ENCODE measurements around the gene ZSCAN2.
"Not testable (repeated sequence)": the region's sequence is repeated elsewhere in the genome, so short reads cannot be mapped to it uniquely, and the experiment has no call there.

Gene ZSCAN2

GRCh38 chr15:84599906-84600305 lies 903 bp upstream of the ZSCAN2 start:
- DNase-seq = no peak

GRCh38 chr15:84600331-84600686 lies 500 bp upstream of the ZSCAN2 start:
- DNase-seq = peak; percentile 86

GRCh38 chr15:84601555-84601838 lies 688 bp downstream of the ZSCAN2 start:
- DNase-seq = no peak

GRCh38 chr15:84603630-84604379 lies 3.0 kb downstream of the ZSCAN2 start:
- DNase-seq = no peak

GRCh38 chr15:84604826-84605553 lies 4.2 kb downstream of the ZSCAN2 start:
- DNase-seq = no peak

GRCh38 chr15:84605554-84605882 lies 4.7 kb downstream of the ZSCAN2 start:
- DNase-seq = no peak

GRCh38 chr15:84606653-84607120 lies 5.9 kb downstream of the ZSCAN2 start:
- DNase-seq = no peak

GRCh38 chr15:84608707-84609284 lies 8.0 kb downstream of the ZSCAN2 start:
- DNase-seq = no peak

- DNase-seq = no peak
Measured at GRCh38 chr15:84609818-84610525, 9.2 kb downstream of the ZSCAN2 start.

GRCh38 chr15:84611631-84612030 lies 10.8 kb downstream of the ZSCAN2 start:
- no peak for DNase-seq

- DNase-seq = no peak
Measured at GRCh38 chr15:84616235-84616634, 15.4 kb downstream of the ZSCAN2 start.

- no peak for DNase-seq
Measured at GRCh38 chr15:84620626-84621025, 19.8 kb downstream of the ZSCAN2 start.

- no peak for DNase-seq
Measured at GRCh38 chr15:84621358-84621979, 20.7 kb downstream of the ZSCAN2 start.

- DNase-seq = no peak
Measured at GRCh38 chr15:84624359-84624758, 23.6 kb downstream of the ZSCAN2 start.

GRCh38 chr15:84625123-84625522 lies 24.3 kb downstream of the ZSCAN2 start:
- no peak for DNase-seq

- no peak for DNase-seq
Measured at GRCh38 chr15:84629033-84629432, 28.2 kb downstream of the ZSCAN2 start.

GRCh38 chr15:84631706-84632272 lies 31.0 kb downstream of the ZSCAN2 start:
- DNase-seq = no peak

- peak; percentile 53 for DNase-seq
Measured at GRCh38 chr15:84633311-84634227, 32.8 kb downstream of the ZSCAN2 start.

- DNase-seq = no peak
Measured at GRCh38 chr15:84634228-84634837, 33.5 kb downstream of the ZSCAN2 start.

GRCh38 chr15:84638103-84638502 lies 37.3 kb downstream of the ZSCAN2 start:
- peak; percentile 36 for DNase-seq

GRCh38 chr15:84641871-84642270 lies 41.1 kb downstream of the ZSCAN2 start:
- DNase-seq = not testable (repeated sequence)

Data from NCI-H82 (cell line).